Trophoblast cell (in vitro differentiated cells and primary cell): ENCODE results near the gene MATR3.

Source experiments
- DNase-seq, 2 donors: peaks; one replicate each; pipeline ENCODE4 v3.0.0-alpha.2; 2016
- H2AFZ ChIP-seq: 2 replicates; pipeline ENCODE4 v1.6.1; 2013; ENCODE audit warnings: low read length, moderate library complexity, mild to moderate bottlenecking; ENCODE audit not compliant: insufficient read depth, poor library complexity
- H2AK5ac ChIP-seq: 2 replicates; pipeline ENCODE4 v1.6.1; 2013; ENCODE audit warnings: mild to moderate bottlenecking, low read length
- H2BK120ac ChIP-seq: 2 replicates; pipeline ENCODE4 v1.6.1; 2013; ENCODE audit warnings: low read length, mild to moderate bottlenecking, moderate library complexity; ENCODE audit not compliant: insufficient read depth, poor library complexity
- H2BK12ac ChIP-seq: 2 replicates; pipeline ENCODE4 v1.6.1; 2013; ENCODE audit warnings: mild to moderate bottlenecking, low read length, moderate library complexity
- H2BK5ac ChIP-seq: 2 replicates; pipeline ENCODE4 v1.6.1; 2013; ENCODE audit warnings: low read length, low read depth, moderate library complexity, mild to moderate bottlenecking; ENCODE audit not compliant: poor library complexity
- H3K14ac ChIP-seq: 2 replicates; pipeline ENCODE4 v1.6.1; 2013; ENCODE audit warnings: mild to moderate bottlenecking, low read length
- H3K18ac ChIP-seq: 2 replicates; pipeline ENCODE4 v1.6.1; 2013; ENCODE audit warnings: mild to moderate bottlenecking, low read length
- H3K23ac ChIP-seq: 2 replicates; pipeline ENCODE4 v1.6.1; 2013; ENCODE audit warnings: low read length
- H3K27ac ChIP-seq: 2 replicates; pipeline ENCODE4 v1.5.1; 2013; ENCODE audit warnings: low read depth, mild to moderate bottlenecking, inconsistent platforms, low read length, moderate library complexity
- H3K27me3 ChIP-seq: 2 replicates; pipeline ENCODE4 v1.6.1; 2013; ENCODE audit warnings: inconsistent platforms, mild to moderate bottlenecking, low read length, moderate library complexity; ENCODE audit not compliant: insufficient read depth
- H3K36me3 ChIP-seq, 2 experiments: 1 replicate in 1 of 2; 2 replicates in 1 of 2; pipeline ENCODE4 v1.6.1; 2013; ENCODE audit warnings: low read length in 2 of 2, mild to moderate bottlenecking in 2 of 2, moderate library complexity in 1 of 2; ENCODE audit not compliant: insufficient read depth in 2 of 2, control insufficient read depth in 1 of 2
- H3K4ac ChIP-seq: 2 replicates; pipeline ENCODE4 v1.6.1; 2013; ENCODE audit warnings: low read depth, mild to moderate bottlenecking, low read length, moderate library complexity
- H3K4me1 ChIP-seq, 2 experiments: 1 replicate in 1 of 2; 2 replicates in 1 of 2; pipeline ENCODE4 v1.6.1; 2013; ENCODE audit warnings: low read length in 2 of 2, mild to moderate bottlenecking in 2 of 2, moderate library complexity in 1 of 2; ENCODE audit not compliant: insufficient read depth in 2 of 2, control insufficient read depth in 1 of 2
- H3K4me2 ChIP-seq: 2 replicates; pipeline ENCODE4 v1.6.1; 2013; ENCODE audit warnings: inconsistent platforms, mild to moderate bottlenecking, low read length, moderate library complexity
- H3K4me3 ChIP-seq: 2 replicates; pipeline ENCODE4 v1.5.1; 2013; ENCODE audit warnings: mild to moderate bottlenecking, low read depth, low read length, inconsistent platforms
- H3K79me1 ChIP-seq: one replicate; pipeline ENCODE4 v1.6.1; 2013; ENCODE audit warnings: low read length
- H3K79me2 ChIP-seq: 2 replicates; pipeline ENCODE4 v1.6.1; 2013; ENCODE audit warnings: low read length, mild to moderate bottlenecking; ENCODE audit not compliant: control insufficient read depth, insufficient read depth, poor library complexity
- H3K9ac ChIP-seq: 2 replicates; pipeline ENCODE4 v1.6.1; 2013; ENCODE audit warnings: mild to moderate bottlenecking, low read length
- H3K9me3 ChIP-seq: 2 replicates; pipeline ENCODE4 v1.6.1; 2013; ENCODE audit warnings: low read depth, mild to moderate bottlenecking, control low read depth, inconsistent platforms, low read length; ENCODE audit not compliant: insufficient read depth
- H4K12ac ChIP-seq: 2 replicates; pipeline ENCODE4 v1.6.1; 2013; ENCODE audit warnings: low read depth, mild to moderate bottlenecking, low read length, moderate library complexity
- H4K8ac ChIP-seq: 2 replicates; pipeline ENCODE4 v1.6.1; 2013; ENCODE audit warnings: low read depth, mild to moderate bottlenecking, low read length, moderate library complexity
- H4K91ac ChIP-seq: one replicate; pipeline ENCODE4 v1.6.1; 2013; ENCODE audit warnings: low read depth, mild to moderate bottlenecking, low read length, moderate library complexity
- WGBS: extraction: QIAGEN DNeasy Blood & Tissue Kit; methylation state at CpG from one replicate; pipeline ENCODE4 v1.1.7; 2013; ENCODE audit warnings: missing lambda C conversion rate; ENCODE audit not compliant: insufficient read length, insufficient coverage; ENCODE audit errors: extremely low coverage; 5-methylcytosine and 5-hydroxymethylcytosine counted together

The MATR3 gene

DNA sequence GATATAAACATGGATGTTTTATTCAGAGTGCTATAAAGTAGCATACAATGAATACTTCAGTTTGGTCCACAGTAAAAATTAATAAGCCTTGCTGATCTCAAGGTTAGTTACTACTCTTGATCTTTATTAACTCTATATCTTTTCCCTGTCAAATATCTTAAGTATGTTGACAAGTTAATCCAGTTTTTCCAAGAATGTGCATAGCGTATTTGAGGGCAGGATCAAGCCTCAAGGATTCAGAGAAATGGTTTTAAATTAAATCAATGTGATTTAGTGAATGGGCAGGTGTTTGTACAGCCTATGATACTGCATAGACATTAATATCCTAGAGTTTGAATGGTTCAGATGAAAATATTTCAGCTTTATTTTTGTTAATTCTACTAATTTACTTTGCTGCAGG is 20.7 kb downstream of the MATR3 start:
- Histone ChIP-seq H3K18ac (no peak overlapping the region), H3K9ac (no peak overlapping the region), H3K4me1 (peaks cover 0 to 3% of the 10 kb centered on the region in 2 experiments), H3K4me2 (no peak overlapping the region), H3K4me3 (no peak overlapping the region), H3K79me2 (peaks cover 14% of the 10 kb centered on the region), H2AK5ac (no peak overlapping the region), H2BK120ac (no peak overlapping the region), H3K14ac (no peak overlapping the region), H2BK5ac (no peak overlapping the region), H3K9me3 (no peaks in the 10 kb centered on the region), H3K4ac (no peak overlapping the region), H3K36me3 (peaks cover 17 to 26% of the 10 kb centered on the region in 2 experiments), H3K27ac (no peak overlapping the region), H3K79me1 (no peaks in the 10 kb centered on the region), H3K23ac (no peak overlapping the region), H4K8ac (no peak overlapping the region), H2AFZ (no peak overlapping the region), H4K12ac (no peak overlapping the region), H4K91ac (no peak overlapping the region), H3K27me3 (no peaks in the 10 kb centered on the region), H2BK12ac (no peak overlapping the region)
- no CpG with 5 or more reads among the region's 1 CpG for WGBS
- peak in 1 of 2 donors; percentile 58 for DNase-seq

DNA sequence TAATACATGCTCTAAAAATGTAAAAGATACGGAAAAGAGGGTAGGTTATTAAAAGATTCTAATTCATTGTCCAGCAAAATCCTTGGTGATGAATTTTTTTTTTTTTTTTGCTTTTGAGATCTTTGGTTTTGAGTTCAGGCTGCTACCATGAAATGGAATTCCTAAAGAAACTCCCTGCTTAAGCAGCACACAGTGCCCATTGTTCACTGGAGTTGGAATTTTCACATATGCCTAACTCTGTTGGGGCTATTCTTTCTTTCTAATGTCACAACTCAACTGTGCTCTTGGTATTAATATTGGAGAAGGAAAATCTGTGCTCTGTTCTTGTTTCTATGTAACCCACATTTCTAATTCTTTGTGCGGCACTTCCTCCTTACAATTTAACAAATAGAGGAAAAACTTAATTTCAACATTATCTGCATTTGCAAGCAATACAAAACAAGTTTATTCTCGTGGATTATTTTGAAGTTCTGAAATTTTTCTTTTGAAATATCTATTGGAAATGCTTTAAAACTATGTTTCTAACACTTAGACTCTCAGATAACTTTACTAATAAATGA is 21.6 kb downstream of the MATR3 start:
- Histone ChIP-seq H3K14ac (no peak overlapping the region), H2BK5ac (no peak overlapping the region), H3K23ac (no peak overlapping the region), H2AFZ (no peak overlapping the region), H2BK12ac (no peak overlapping the region), H3K9ac (no peak overlapping the region), H3K27me3 (no peaks in the 10 kb centered on the region), H3K4me3 (no peak overlapping the region), H3K27ac (no peak overlapping the region), H3K4ac (no peak overlapping the region), H3K79me2 (peaks cover 14% of the 10 kb centered on the region), H3K9me3 (no peaks in the 10 kb centered on the region), H2AK5ac (no peak overlapping the region), H4K12ac (no peak overlapping the region), H3K18ac (no peak overlapping the region), H4K91ac (no peak overlapping the region), H3K4me2 (no peak overlapping the region), H3K4me1 (peaks cover 0 to 3% of the 10 kb centered on the region in 2 experiments), H3K36me3 (peaks cover 24 to 32% of the 10 kb centered on the region in 2 experiments), H4K8ac (no peak overlapping the region), H3K79me1 (no peaks in the 10 kb centered on the region), H2BK120ac (no peak overlapping the region)
- WGBS: 100% methylated on average over 1 of the region's 3 CpGs
- DNase-seq: no peak

DNA sequence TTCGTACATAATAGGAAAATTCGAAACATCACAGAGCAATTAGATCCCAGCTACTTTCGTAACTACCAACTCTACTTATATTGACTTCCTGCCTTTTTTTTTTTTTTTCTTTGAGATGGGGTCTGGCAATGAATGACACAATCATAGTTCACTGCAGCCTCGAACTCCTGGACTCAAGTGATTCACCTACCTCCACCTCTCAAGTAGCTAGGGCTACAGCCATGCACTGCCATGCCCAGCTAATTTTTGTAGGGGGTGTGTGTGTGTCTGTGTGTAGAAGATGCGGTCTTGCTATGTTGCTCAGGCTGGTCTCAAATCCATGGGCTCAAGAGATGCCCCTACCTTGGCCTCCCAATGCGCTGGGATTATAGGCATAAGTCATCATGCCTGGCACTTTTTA is 42.3 kb downstream of the MATR3 start:
- H3K4me2 ChIP-seq: no peak overlapping the region
- H4K91ac ChIP-seq: no peak overlapping the region
- DNase-seq: no peak
- H2AK5ac ChIP-seq: no peak overlapping the region
- H3K27me3 ChIP-seq: no peaks in the 10 kb centered on the region
- no peak overlapping the region for H3K14ac ChIP-seq
- no CpG with 5 or more reads among the region's 6 CpGs for WGBS
- H4K12ac ChIP-seq: no peak overlapping the region
- H3K27ac ChIP-seq: no peak overlapping the region
- no peak overlapping the region for H3K9ac ChIP-seq
- no peak overlapping the region for H2BK5ac ChIP-seq
- H3K4me1 ChIP-seq: no peaks in the 10 kb centered on the region
- no peak overlapping the region for H2BK120ac ChIP-seq
- H3K9me3 ChIP-seq: no peaks in the 10 kb centered on the region
- H3K18ac ChIP-seq: no peak overlapping the region
- no peak overlapping the region for H4K8ac ChIP-seq
- H3K79me2 ChIP-seq: no peaks in the 10 kb centered on the region
- no peak overlapping the region for H2AFZ ChIP-seq
- H3K23ac ChIP-seq: no peak overlapping the region
- H3K4me3 ChIP-seq: no peak overlapping the region
- H3K4ac ChIP-seq: no peak overlapping the region
- H3K79me1 ChIP-seq: no peaks in the 10 kb centered on the region
- peaks cover 11% of the 10 kb centered on the region in 2 experiments for H3K36me3 ChIP-seq
- H2BK12ac ChIP-seq: no peak overlapping the region

DNA sequence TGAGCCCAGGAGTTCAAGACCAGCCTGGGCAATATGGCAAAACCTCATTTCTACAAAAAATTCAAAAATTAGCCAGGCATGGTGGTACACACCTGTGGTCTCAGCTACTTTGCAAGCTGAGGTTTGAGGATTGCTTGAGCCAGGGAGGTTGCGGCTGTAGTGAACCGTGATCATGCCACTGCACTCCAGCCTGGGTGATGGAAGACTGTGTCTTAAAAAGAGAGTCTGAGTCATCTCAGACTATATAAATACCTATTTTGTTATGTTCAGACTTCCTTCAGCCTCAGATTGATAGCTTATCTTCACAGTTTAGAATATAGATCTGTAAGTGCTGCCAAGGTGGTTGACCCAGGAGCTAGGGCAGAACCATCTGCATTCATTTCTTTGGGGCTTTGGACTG is 46.5 kb downstream of the MATR3 start:
- Histone ChIP-seq H3K9ac (no peak overlapping the region), H3K18ac (no peak overlapping the region), H3K14ac (no peak overlapping the region), H2AK5ac (no peak overlapping the region), H3K4me2 (no peak overlapping the region), H4K12ac (no peak overlapping the region), H2BK12ac (no peak overlapping the region), H2AFZ (no peak overlapping the region), H3K23ac (no peak overlapping the region), H3K27me3 (no peaks in the 10 kb centered on the region), H3K79me1 (peaks cover 4% of the 10 kb centered on the region), H3K27ac (no peak overlapping the region), H3K4ac (no peak overlapping the region), H4K8ac (no peak overlapping the region), H3K79me2 (peaks cover 8% of the 10 kb centered on the region), H3K4me1 (peaks cover 0 to 4% of the 10 kb centered on the region in 2 experiments), H2BK5ac (no peak overlapping the region), H3K36me3 (peaks cover 0 to 2% of the 10 kb centered on the region in 2 experiments), H2BK120ac (no peak overlapping the region), H3K9me3 (peaks cover 2% of the 10 kb centered on the region), H3K4me3 (no peak overlapping the region), H4K91ac (no peak overlapping the region)
- DNase-seq: no peak
- no CpG with 5 or more reads among the region's 2 CpGs for WGBS
